Measurements from ENCODE around the gene TCHP. TPM values are rescaled to one million over a fixed set of nuclear protein-coding genes. Genes with fewer than 3 reads are reported as not detected.

TCHP gene
- total RNA-seq, 1 donor from 2014 or later = 8.6 TPM

- Histone ChIP-seq H3K4me2 (ENCODE audit: low read length) (no peak overlapping the region), H3K36me3 (ENCODE audit: insufficient read depth, low read length) (no peaks in the 10 kb centered on the region), H3K27me3 (ENCODE audit: insufficient read depth, low read length) (no peaks in the 10 kb centered on the region), H3K79me2 (ENCODE audit: insufficient read depth, low read length) (peaks cover 52% of the 10 kb centered on the region), H3K27ac (ENCODE audit: low read depth, low read length) (no peak overlapping the region), H3K9me3 (ENCODE audit: insufficient read depth, low read depth, low read length) (no peaks in the 10 kb centered on the region), H2AFZ (ENCODE audit: low read depth, low read length) (no peak overlapping the region), H3K9ac (ENCODE audit: low read length) (no peak overlapping the region), H3K4me3 (ENCODE audit: insufficient read depth, low read depth, low read length) (no peak overlapping the region), H4K20me1 (ENCODE audit: insufficient read depth, low read length) (peaks cover 67% of the 10 kb centered on the region), H3K4me1 (ENCODE audit: insufficient read depth, low read length) (peaks cover 5% of the 10 kb centered on the region)
- H3K27me3 Mint-ChIP-seq (ENCODE audit: low read depth, unreplicated experiment) = no peaks in the 10 kb centered on the region
- peaks cover 2% of the 10 kb centered on the region for H3K4me1 Mint-ChIP-seq (ENCODE audit: low read depth, unreplicated experiment)
- no peak overlapping the region for H3K27ac Mint-ChIP-seq (ENCODE audit: unreplicated experiment)
- FAIRE-seq = no peak
- peaks cover 7% of the 10 kb centered on the region for H3K36me3 Mint-ChIP-seq (ENCODE audit: low read depth, unreplicated experiment)
- no peak for DNase-seq (ENCODE audit: low read depth)
- no peak for TF ChIP-seq EZH2 (IDR thresholded peaks at IDR 0.05; ENCODE audit: insufficient read depth, low read length)
- no peak for TF ChIP-seq CTCF (IDR thresholded peaks at IDR 0.05; ENCODE audit: insufficient read depth, low read depth, low read length)
- no peak overlapping the region for H3K4me3 Mint-ChIP-seq (ENCODE audit: unreplicated experiment)
- no peaks in the 10 kb centered on the region for H3K9me3 Mint-ChIP-seq (ENCODE audit: unreplicated experiment)
Observed at GRCh38 chr12:109864916-109865315, 35.2 kb upstream of the TCHP start.

DNA sequence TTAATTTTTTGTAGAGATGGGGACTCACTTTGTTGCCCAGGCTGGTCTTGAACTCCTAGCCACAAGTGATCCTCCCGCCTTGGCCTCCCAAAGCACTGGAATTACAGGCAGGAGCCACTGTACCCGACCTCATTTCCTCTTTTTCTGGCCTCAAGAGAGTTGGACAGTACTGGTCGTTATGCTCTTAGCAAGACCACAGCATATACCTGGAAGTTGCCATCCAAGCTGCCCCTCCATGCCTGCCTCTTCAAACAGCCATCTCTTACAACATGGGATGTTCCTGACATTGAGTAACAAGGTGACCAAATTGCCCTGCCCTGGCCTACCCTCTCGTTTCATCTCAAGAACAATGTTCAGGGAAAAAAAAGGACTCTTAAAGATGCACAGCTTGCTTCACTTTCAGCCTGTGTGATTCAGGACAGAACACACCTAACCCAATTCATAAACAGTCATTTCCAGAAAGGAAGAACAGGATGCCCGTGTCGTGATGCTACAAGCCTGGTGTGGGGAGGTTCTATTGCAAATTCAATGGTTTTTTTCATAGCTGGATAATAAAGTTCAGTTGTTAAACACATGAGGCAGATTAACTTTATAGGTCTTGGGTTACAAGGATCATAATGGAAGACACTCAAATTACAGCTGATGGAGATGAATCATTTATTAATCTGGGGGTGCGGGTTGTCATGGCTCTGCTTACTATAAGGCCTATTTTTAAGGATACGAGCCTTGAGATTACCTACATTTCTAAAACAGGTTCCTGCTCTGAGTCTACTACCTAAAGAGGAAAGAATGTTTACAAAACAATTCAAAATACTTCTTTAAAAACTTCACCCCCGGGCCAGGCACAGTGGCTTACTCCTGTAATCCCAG is 31.7 kb upstream of the TCHP start:
- Histone ChIP-seq H3K9ac (ENCODE audit: low read length) (no peak overlapping the region), H3K27ac (ENCODE audit: low read depth, low read length) (no peak overlapping the region), H3K4me2 (ENCODE audit: low read length) (no peak overlapping the region), H2AFZ (ENCODE audit: low read depth, low read length) (no peak overlapping the region), H3K36me3 (ENCODE audit: insufficient read depth, low read length) (no peaks in the 10 kb centered on the region), H3K4me3 (ENCODE audit: insufficient read depth, low read depth, low read length) (no peak overlapping the region), H3K9me3 (ENCODE audit: insufficient read depth, low read depth, low read length) (no peaks in the 10 kb centered on the region), H4K20me1 (ENCODE audit: insufficient read depth, low read length) (peaks cover 72% of the 10 kb centered on the region), H3K79me2 (ENCODE audit: insufficient read depth, low read length) (peaks cover 64% of the 10 kb centered on the region), H3K27me3 (ENCODE audit: insufficient read depth, low read length) (no peaks in the 10 kb centered on the region), H3K4me1 (ENCODE audit: insufficient read depth, low read length) (peaks cover 22% of the 10 kb centered on the region)
- DNase-seq (ENCODE audit: low read depth) (no peak), FAIRE-seq (no peak)
- no peak overlapping the region for H3K27ac Mint-ChIP-seq (ENCODE audit: unreplicated experiment)
- H3K4me1 Mint-ChIP-seq (ENCODE audit: low read depth, unreplicated experiment) = peaks cover 13% of the 10 kb centered on the region
- H3K9me3 Mint-ChIP-seq (ENCODE audit: unreplicated experiment) = no peaks in the 10 kb centered on the region
- H3K27me3 Mint-ChIP-seq (ENCODE audit: low read depth, unreplicated experiment) = no peaks in the 10 kb centered on the region
- H3K36me3 Mint-ChIP-seq (ENCODE audit: low read depth, unreplicated experiment) = no peaks in the 10 kb centered on the region
- TF ChIP-seq EZH2 (IDR thresholded peaks at IDR 0.05; ENCODE audit: insufficient read depth, low read length) = no peak
- TF ChIP-seq CTCF (IDR thresholded peaks at IDR 0.05; ENCODE audit: insufficient read depth, low read depth, low read length) = no peak
- H3K4me3 Mint-ChIP-seq (ENCODE audit: unreplicated experiment) = no peak overlapping the region

- no peaks in the 10 kb centered on the region for H3K36me3 ChIP-seq (ENCODE audit: insufficient read depth, low read length)
- peaks cover 64% of the 10 kb centered on the region for H3K79me2 ChIP-seq (ENCODE audit: insufficient read depth, low read length)
- H3K27me3 Mint-ChIP-seq (ENCODE audit: low read depth, unreplicated experiment) = no peaks in the 10 kb centered on the region
- H3K9ac ChIP-seq (ENCODE audit: low read length) = no peak overlapping the region
- H3K4me3 Mint-ChIP-seq (ENCODE audit: unreplicated experiment) = no peak overlapping the region
- H4K20me1 ChIP-seq (ENCODE audit: insufficient read depth, low read length) = peaks cover 74% of the 10 kb centered on the region
- no peak overlapping the region for H3K4me3 ChIP-seq (ENCODE audit: insufficient read depth, low read depth, low read length)
- H3K4me1 ChIP-seq (ENCODE audit: insufficient read depth, low read length) = peaks cover 16% of the 10 kb centered on the region
- no peak overlapping the region for H2AFZ ChIP-seq (ENCODE audit: low read depth, low read length)
- H3K27me3 ChIP-seq (ENCODE audit: insufficient read depth, low read length) = no peaks in the 10 kb centered on the region
- DNase-seq (ENCODE audit: low read depth) (no peak), FAIRE-seq (no peak)
- H3K27ac Mint-ChIP-seq (ENCODE audit: unreplicated experiment) = peak overlapping the region; percentile 75
- no peak overlapping the region for H3K27ac ChIP-seq (ENCODE audit: low read depth, low read length)
- H3K9me3 Mint-ChIP-seq (ENCODE audit: unreplicated experiment) = no peaks in the 10 kb centered on the region
- no peaks in the 10 kb centered on the region for H3K36me3 Mint-ChIP-seq (ENCODE audit: low read depth, unreplicated experiment)
- H3K4me1 Mint-ChIP-seq (ENCODE audit: low read depth, unreplicated experiment) = peaks cover 13% of the 10 kb centered on the region
- no peak for TF ChIP-seq CTCF (IDR thresholded peaks at IDR 0.05; ENCODE audit: insufficient read depth, low read depth, low read length)
- no peak for TF ChIP-seq EZH2 (IDR thresholded peaks at IDR 0.05; ENCODE audit: insufficient read depth, low read length)
- H3K4me2 ChIP-seq (ENCODE audit: low read length) = no peak overlapping the region
- H3K9me3 ChIP-seq (ENCODE audit: insufficient read depth, low read depth, low read length) = no peaks in the 10 kb centered on the region
Observed at GRCh38 chr12:109870648-109871047, 29.4 kb upstream of the TCHP start.

Data from astrocyte (in vitro differentiated cells and primary cell).